K562 (cell line): ENCODE results near the gene MCM7. TPM values are rescaled to one million over a fixed set of nuclear protein-coding genes. Genes with fewer than 3 reads are reported as not detected.

Experiments
- ARID3A ChIP-seq: IDR thresholded peaks from 2 replicates; pipeline ENCODE4 v1.6.1; 2012; ENCODE audit warnings: low read depth, low read length, improper control_type of control experiment, borderline replicate concordance
- ATF6 ChIP-seq: sonication (generic); formaldehyde crosslinking; IDR thresholded peaks from 2 replicates; pipeline ENCODE4 v1.4.0; 2020; ENCODE audit warnings: mild to moderate bottlenecking, missing genetic modification reagents
- BMI1 ChIP-seq: fragments of 150-350 bp; IDR thresholded peaks from 2 replicates; pipeline ENCODE4 v1.6.1; 2014; ENCODE audit warnings: low read length
- EP400 ChIP-seq: fragments of 450-650 bp; IDR thresholded peaks from 2 replicates; pipeline ENCODE4 v1.6.1; 2017; ENCODE audit warnings: antibody characterized with exemption, mild to moderate bottlenecking, moderate library complexity
- ESRRA ChIP-seq: fragments of 450-650 bp; IDR thresholded peaks from 2 replicates; pipeline ENCODE4 v1.6.1; 2014; ENCODE audit warnings: low read depth, mild to moderate bottlenecking, moderate library complexity, borderline replicate concordance
- KLF1 ChIP-seq: fragments of 450-650 bp; IDR thresholded peaks from 2 replicates; pipeline ENCODE4 v1.6.1; 2016; ENCODE audit warnings: missing genetic modification characterization, missing compliant biosample characterization
- NELFE ChIP-seq: IDR thresholded peaks from 2 replicates; pipeline ENCODE4 v1.6.1; 2011; ENCODE audit warnings: mild to moderate bottlenecking; ENCODE audit not compliant: insufficient read depth, insufficient read length
- NFYB ChIP-seq: IDR thresholded peaks from 2 replicates; pipeline ENCODE4 v1.6.1; 2011; ENCODE audit warnings: mild to moderate bottlenecking, moderate library complexity; ENCODE audit not compliant: insufficient read length; ENCODE audit errors: extremely low read depth
- PHF20 ChIP-seq: fragments of 450-650 bp; IDR thresholded peaks from 2 replicates; pipeline ENCODE4 v1.6.1; 2018; ENCODE audit not compliant: partially characterized antibody
- POLR2A ChIP-seq: fragments of 450-650 bp; conservative IDR thresholded peaks from 2 replicates; pipeline ENCODE4 v1.6.1; 2016
- POLR2AphosphoS2 ChIP-seq: IDR thresholded peaks from 2 replicates; pipeline ENCODE4 v1.6.1; 2012; ENCODE audit warnings: low read length, improper control_type of control experiment
- POLR2B ChIP-seq: fragments of 450-650 bp; IDR thresholded peaks from 2 replicates; pipeline ENCODE4 v1.6.1; 2018; ENCODE audit warnings: low read depth; ENCODE audit not compliant: partially characterized antibody
- PPARD ChIP-seq: fragments of 250-450 bp; sonication (Bioruptor Pico); IDR thresholded peaks from 2 replicates; pipeline ENCODE4 v1.8.0; 2022; ENCODE audit warnings: inconsistent platforms, mild to moderate bottlenecking, moderate library complexity
- RFX1 ChIP-seq: fragments of 450-650 bp; IDR thresholded peaks from 2 replicates; pipeline ENCODE4 v1.6.1; 2016; ENCODE audit warnings: mild to moderate bottlenecking, moderate library complexity
- SIN3B ChIP-seq: fragments of 450-650 bp; IDR thresholded peaks from 2 replicates; pipeline ENCODE4 v1.6.1; 2017; ENCODE audit warnings: low read depth, mild to moderate bottlenecking, moderate library complexity
- YY1 ChIP-seq, 3 experiments: IDR thresholded peaks; 2 replicates each; pipeline ENCODE4 v1.6.1; 2011; ENCODE audit warnings: low read length in 2 of 3, mild to moderate bottlenecking in 2 of 3, moderate library complexity in 2 of 3, borderline replicate concordance in 1 of 3, control low read depth in 1 of 3, low read depth in 1 of 3; ENCODE audit not compliant: insufficient read depth in 3 of 3, insufficient replicate concordance in 2 of 3, control insufficient read depth in 1 of 3, insufficient read length in 1 of 3; ENCODE audit errors: extremely low read depth in 1 of 3
- ZNF239 ChIP-seq: fragments of 250-450 bp; sonication (Bioruptor Pico); IDR thresholded peaks from 2 replicates; pipeline ENCODE4 v1.4.0; 2020; ENCODE audit warnings: mild to moderate bottlenecking
- ZNF3 ChIP-seq: fragments of 250-450 bp; sonication (Bioruptor Pico); IDR thresholded peaks from 2 replicates; pipeline ENCODE4 v1.5.0; 2021; ENCODE audit warnings: mild to moderate bottlenecking, moderate library complexity
- ZNF311 ChIP-seq: fragments of 250-450 bp; sonication (Bioruptor Pico); IDR thresholded peaks from 2 replicates; pipeline ENCODE4 v1.4.0; 2020; ENCODE audit warnings: mild to moderate bottlenecking, moderate library complexity
- ZNF324 ChIP-seq: fragments of 250-450 bp; sonication (Bioruptor Pico); IDR thresholded peaks from 2 replicates; pipeline ENCODE4 v1.4.0; 2020; ENCODE audit warnings: mild to moderate bottlenecking
- polyA plus RNA-seq, 8 experiments: library from polyadenylated mRNA; depleted of rRNA in 4 of 8; stranded (reverse) in 5 of 8; unstranded in 3 of 8; fragments of >200 nt; fragmentation: Nextera tagmentation in 2 of 8; fragmentation: Illumina TruSeq in 1 of 8; extraction: Ambion mirVana in 2 of 8; extraction: Trizol in 1 of 8; gene quantifications; 2 replicates each; pipeline versions ENCODE4 v1.2.1 to v1.2.3, GENCODE V29; 2011 to 2014; ENCODE audit warnings: inconsistent platforms in 1 of 8, missing spikeins in 1 of 8
- total RNA-seq, 7 experiments: library from RNA; depleted of rRNA in 6 of 7; stranded (reverse); fragments of >200 nt in 6 of 7; fragmentation: Illumina TruSeq in 2 of 7; extraction: Trizol in 2 of 7; gene quantifications; 2 replicates each; pipeline versions ENCODE4 v1.2.1 to v1.2.3, GENCODE V29; 2011 to 2021; ENCODE audit warnings: low replicate concordance in 1 of 7
- TF ChIP-seq, protein P1 (sequence below): fragments of 450-650 bp; IDR thresholded peaks from one replicate; pipeline ENCODE4 v1.6.1; 2018; ENCODE audit warnings: mild to moderate bottlenecking, moderate library complexity; ENCODE audit not compliant: partially characterized antibody
- TF ChIP-seq, protein P2 (sequence below), 2 experiments: fragments of 450-650 bp in 1 of 2; sonication (generic) in 1 of 2; formaldehyde crosslinking in 1 of 2; IDR thresholded peaks in 1 of 2; conservative IDR thresholded peaks in 1 of 2; 2 replicates each; pipeline versions ENCODE4 v1.6.1 to v1.8.1; 2016 to 2023; ENCODE audit warnings: mild to moderate bottlenecking in 2 of 2, moderate library complexity in 2 of 2, inconsistent platforms in 1 of 2, missing genetic modification reagents in 1 of 2

Gene MCM7
- total and polyA plus RNA-seq, 9 of the 15 experiments (the other 6 are each of a cell fraction or from before 2014, with no cell fraction given) = 329 to 856 (median 437) TPM

- no peak for TF ChIP-seq ZNF3 (CRISPR knock-in tag)
- TF ChIP-seq, protein P1, sequence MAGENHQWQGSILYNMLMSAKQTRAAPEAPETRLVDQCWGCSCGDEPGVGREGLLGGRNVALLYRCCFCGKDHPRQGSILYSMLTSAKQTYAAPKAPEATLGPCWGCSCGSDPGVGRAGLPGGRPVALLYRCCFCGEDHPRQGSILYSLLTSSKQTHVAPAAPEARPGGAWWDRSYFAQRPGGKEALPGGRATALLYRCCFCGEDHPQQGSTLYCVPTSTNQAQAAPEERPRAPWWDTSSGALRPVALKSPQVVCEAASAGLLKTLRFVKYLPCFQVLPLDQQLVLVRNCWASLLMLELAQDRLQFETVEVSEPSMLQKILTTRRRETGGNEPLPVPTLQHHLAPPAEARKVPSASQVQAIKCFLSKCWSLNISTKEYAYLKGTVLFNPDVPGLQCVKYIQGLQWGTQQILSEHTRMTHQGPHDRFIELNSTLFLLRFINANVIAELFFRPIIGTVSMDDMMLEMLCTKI = no peak
- peak; percentile 85 for TF ChIP-seq POLR2B
- no peak for TF ChIP-seq RFX1
- no peak for TF ChIP-seq PPARD (CRISPR knock-in tag)
- TF ChIP-seq ESRRA = peak; percentile 30; the same call in 1 of the 2 replicates
- no peak for TF ChIP-seq ARID3A
- TF ChIP-seq ZNF311 = no peak
- peak; percentile 56; the same call in 1 of the 2 replicates for TF ChIP-seq ATF6 (CRISPR knock-in tag)
- TF ChIP-seq YY1 (IDR thresholded peaks at IDR 0.05; ENCODE audit: borderline replicate concordance in 1 of 3, control insufficient read depth in 1 of 3, extremely low read depth in 1 of 3, insufficient read depth in 3 of 3, insufficient read length in 1 of 3, insufficient replicate concordance in 2 of 3, low read depth in 1 of 3, low read length in 2 of 3) = no peak
- peak; percentile 85 for TF ChIP-seq NFYB
- no peak for TF ChIP-seq BMI1
- TF ChIP-seq EP400 = peak; percentile 74
- TF ChIP-seq PHF20 = peak; percentile 87
- 0 out of 2 replicates have a peak, but pooled peaks have one; percentile 37 for TF ChIP-seq POLR2AphosphoS2
- no peak; the same call in none of the 2 replicates for TF ChIP-seq ZNF324 (CRISPR knock-in tag)
- TF ChIP-seq, protein P2, sequence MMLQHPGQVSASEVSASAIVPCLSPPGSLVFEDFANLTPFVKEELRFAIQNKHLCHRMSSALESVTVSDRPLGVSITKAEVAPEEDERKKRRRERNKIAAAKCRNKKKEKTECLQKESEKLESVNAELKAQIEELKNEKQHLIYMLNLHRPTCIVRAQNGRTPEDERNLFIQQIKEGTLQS (IDR thresholded peaks at IDR 0.05) = no peak; the same call in 1 of the 2 replicates
- TF ChIP-seq, protein P2 (CRISPR knock-in tag; conservative IDR thresholded peaks at IDR 0.05) = no peak; the same call in 1 of the 2 replicates
- no peak for TF ChIP-seq ZNF239 (CRISPR knock-in tag)
- no peak for TF ChIP-seq NELFE
- peak; percentile 92 for TF ChIP-seq POLR2A
- TF ChIP-seq SIN3B = no peak
- no peak for TF ChIP-seq KLF1 (tag)
Measured at GRCh38 chr7:100148559-100149328, 47.5 kb upstream of the MCM7 start, which contains the start of gene LAMTOR4 (continued).
